GM12878 (cell line): ENCODE results near the gene NAALADL2. TPM values are rescaled to one million over a fixed set of nuclear protein-coding genes. Genes with fewer than 3 reads are reported as not detected.

Experiments used
- ATAC-seq: fragments of 200-7000 bp; cut with Tn5 transposase; 3 replicates; pipeline ENCODE4 v1.9.1; 2020; ENCODE audit warnings: mild to moderate bottlenecking, moderate library complexity
- BruUV-seq: library from RNA; stranded (reverse); fragments of 400-500 nt; replicated peaks from 2 replicates; lab custom pipeline; 2021; lab: Mats Ljungman, UMichigan
- CTCF ChIA-PET: fragments of 300-600 bp; sonication (Branson Sonifier 250); formaldehyde crosslinking; extraction: SDS; loops from one replicate; lab custom pipeline; 2021; ENCODE audit warnings: inconsistent platforms; lab: Yijun Ruan, JAX
- POLR2A ChIA-PET: fragments of 350-600 bp; formaldehyde crosslinking; extraction: SDS; loops from one replicate; lab custom pipeline; 2021; ENCODE audit warnings: inconsistent platforms; lab: Charles Lee
- RAD21 ChIA-PET: fragments of 300-600 bp; sonication (Branson Sonifier 250); formaldehyde crosslinking; loops from one replicate; lab custom pipeline; 2023; ENCODE audit warnings: antibody characterized with exemption; ENCODE audit not compliant: unreplicated experiment; lab: Charles Lee
- SMC1A ChIA-PET: fragments of 300-600 bp; sonication (Branson Sonifier 250); formaldehyde crosslinking; loops from one replicate; lab custom pipeline; 2023; ENCODE audit not compliant: unreplicated experiment, uncharacterized antibody; lab: Charles Lee
- DNase-seq: peaks from one replicate; pipeline ENCODE4 v3.0.0-alpha.2; 2011; ENCODE audit warnings: low read depth, low spot score
- FAIRE-seq: peaks from 3 replicates; lab custom pipeline; 2011; peaks lifted over from hg19 to GRCh38; lab: Jason Lieb, UNC
- H2AFZ ChIP-seq: 2 replicates; pipeline ENCODE4 v1.6.0; 2011; ENCODE audit warnings: low read depth, low read length, control low read depth; ENCODE audit not compliant: control insufficient read depth
- H3K27ac ChIP-seq: 2 replicates; pipeline ENCODE4 v1.5.1; 2011; ENCODE audit warnings: control low read depth; ENCODE audit not compliant: control insufficient read depth, insufficient read depth
- H3K27me3 ChIP-seq, 2 experiments: replicated peaks in 1 of 2; 2 replicates each; pipeline versions ENCODE4 v1.6.0 to v1.6.1; 2011; ENCODE audit warnings: low read length in 1 of 2; ENCODE audit not compliant: control insufficient read depth in 2 of 2, insufficient read depth in 2 of 2
- H3K36me3 ChIP-seq, 2 experiments: 2 replicates each; pipeline ENCODE4 v1.5.1; 2011; ENCODE audit warnings: low read length in 1 of 2; ENCODE audit not compliant: control insufficient read depth in 2 of 2, insufficient read depth in 2 of 2
- H3K4me1 ChIP-seq: 2 replicates; pipeline ENCODE4 v1.6.1; 2011; ENCODE audit warnings: mild to moderate bottlenecking, low read length, moderate library complexity, mixed read lengths; ENCODE audit not compliant: control insufficient read depth, insufficient read depth
- H3K4me2 ChIP-seq: 2 replicates; pipeline ENCODE4 v1.6.0; 2011; ENCODE audit warnings: control low read depth; ENCODE audit not compliant: control insufficient read depth, insufficient read depth
- H3K4me3 ChIP-seq: fragments of 200-600 bp; sonication (generic); 2 replicates; pipeline ENCODE4 v1.5.1; 2016
- H3K79me2 ChIP-seq: 2 replicates; pipeline ENCODE4 v1.6.0; 2011; ENCODE audit warnings: low read length; ENCODE audit not compliant: control insufficient read depth, insufficient read depth
- H3K9ac ChIP-seq: 2 replicates; pipeline ENCODE4 v1.8.0; 2011; ENCODE audit warnings: low read length, control low read depth, mixed read lengths; ENCODE audit not compliant: control insufficient read depth, insufficient read depth
- H3K9me3 ChIP-seq: replicated peaks from 3 replicates; pipeline ENCODE4 v1.5.1; 2011; ENCODE audit warnings: mild to moderate bottlenecking, low read length; ENCODE audit not compliant: control insufficient read depth, insufficient read depth
- H4K20me1 ChIP-seq: 2 replicates; pipeline ENCODE4 v1.6.0; 2011; ENCODE audit not compliant: control insufficient read depth, insufficient read depth
- BCL3 ChIP-seq: IDR thresholded peaks from 2 replicates; pipeline ENCODE4 v1.6.1; 2011; ENCODE audit warnings: borderline replicate concordance, low read depth, mild to moderate bottlenecking, moderate library complexity, low read length; ENCODE audit not compliant: insufficient read depth, poor library complexity, severe bottlenecking
- CREB1 ChIP-seq: IDR thresholded peaks from 2 replicates; pipeline ENCODE4 v1.6.1; 2012; ENCODE audit warnings: low read depth, mild to moderate bottlenecking, inconsistent platforms
- MAX ChIP-seq: IDR thresholded peaks from 2 replicates; pipeline ENCODE4 v1.6.1; 2012; ENCODE audit warnings: low read depth, low read length, improper control_type of control experiment
- NFYA ChIP-seq: IDR thresholded peaks from 2 replicates; pipeline ENCODE4 v1.6.1; 2011; ENCODE audit warnings: low read depth, mild to moderate bottlenecking, low read length, improper control_type of control experiment, borderline replicate concordance
- NR2F1 ChIP-seq: fragments of 450-650 bp; conservative IDR thresholded peaks from 2 replicates; pipeline ENCODE4 v1.6.1; 2017; ENCODE audit warnings: mild to moderate bottlenecking
- RAD21 ChIP-seq: IDR thresholded peaks from 2 replicates; pipeline ENCODE4 v1.6.1; 2011; ENCODE audit warnings: mild to moderate bottlenecking, low read depth, low read length, moderate library complexity; ENCODE audit not compliant: insufficient read depth
- SIX5 ChIP-seq: IDR thresholded peaks from 2 replicates; pipeline ENCODE4 v1.6.1; 2011; ENCODE audit warnings: mild to moderate bottlenecking, low read depth, low read length, moderate library complexity; ENCODE audit not compliant: severe bottlenecking
- TARDBP ChIP-seq: IDR thresholded peaks from 2 replicates; pipeline ENCODE4 v1.6.1; 2016; ENCODE audit warnings: borderline replicate concordance
- ZNF687 ChIP-seq: fragments of 450-650 bp; IDR thresholded peaks from 2 replicates; pipeline ENCODE4 v1.6.1; 2017; ENCODE audit warnings: mild to moderate bottlenecking, moderate library complexity
- WGBS: methylation state at CpG from one replicate; pipeline ENCODE4 v1.1.6; 2016; ENCODE audit warnings: low lambda C conversion rate; ENCODE audit not compliant: insufficient replicate concordance, insufficient coverage; ENCODE audit errors: missing lambda C conversion rate; 5-methylcytosine and 5-hydroxymethylcytosine counted together
- in situ Hi-C: fragments of 300-500 bp; cut with MboI; formaldehyde crosslinking; loops from 9 replicates; pipeline ENCODE4 v1.14.3; 2018; ENCODE audit warnings: mixed read lengths
- intact Hi-C: fragments of 100-400 bp; cut with micrococcal nuclease; formaldehyde crosslinking; loops from one replicate; pipeline ENCODE4 v1.14.2; 2022; ENCODE audit not compliant: unreplicated experiment
- polyA plus RNA-seq, 11 experiments: library from polyadenylated mRNA; depleted of rRNA in 4 of 11; unstranded in 6 of 11; stranded (reverse) in 5 of 11; fragments of >200 nt; fragmentation: Nextera tagmentation in 4 of 11; fragmentation: Illumina TruSeq in 1 of 11; extraction: Ambion mirVana in 4 of 11; extraction: Trizol in 1 of 11; gene quantifications; 1 replicate in 1 of 11; 2 replicates in 10 of 11; pipeline versions ENCODE4 v1.2.1 to v1.2.3, GENCODE V29; 2011 to 2016; ENCODE audit warnings: inconsistent platforms in 2 of 11, missing spikeins in 2 of 11, low read depth in 1 of 11
- total RNA-seq, 4 experiments: library from RNA; depleted of rRNA in 3 of 4; stranded (reverse); fragments of >200 nt in 3 of 4; fragmentation: Illumina TruSeq in 1 of 4; extraction: Trizol in 1 of 4; gene quantifications; 2 replicates each; pipeline versions ENCODE4 v1.2.1 to v1.2.3, GENCODE V29; 2013 to 2021

The NAALADL2 gene
- total and polyA plus RNA-seq, 10 of the 15 experiments (the other 5 are each of a cell fraction or from before 2014, with no cell fraction given), result 0.06 to 10.8 (median 0.46) TPM

GRCh38 chr3:175105066-175105465 is 245.9 kb downstream of the NAALADL2 start (continued):
- TF ChIP-seq ZNF687, result no peak
- TF ChIP-seq MAX, result no peak
- TF ChIP-seq CREB1, result no peak
- TF ChIP-seq NR2F1, result no peak
- no peak for TF ChIP-seq SIX5
- no peak for TF ChIP-seq NFYA
- no peak for TF ChIP-seq BCL3
- TF ChIP-seq TARDBP, result no peak

GRCh38 chr3:175107231-175107630 is 248.1 kb downstream of the NAALADL2 start:
- H4K20me1 ChIP-seq, result no peaks in the 10 kb centered on the region
- no peak overlapping the region for H3K9ac ChIP-seq
- H3K9me3 ChIP-seq, result no peaks in the 10 kb centered on the region
- no peaks in the 10 kb centered on the region for H3K36me3 ChIP-seq
- FAIRE-seq (no peak), DNase-seq (no peak)
- no peak overlapping the region for H2AFZ ChIP-seq
- BruUV-seq, result no TSS peak
- no peaks in the 10 kb centered on the region for H3K4me1 ChIP-seq
- H3K79me2 ChIP-seq, result no peaks in the 10 kb centered on the region
- ChIA-PET POLR2A (no interaction called here), CTCF (no interaction called here), SMC1A (no interaction called here), RAD21 (no interaction called here)
- WGBS, result 4% methylated on average over 2 of the region's 2 CpGs
- no peak overlapping the region for H3K27ac ChIP-seq
- H3K4me3 ChIP-seq, result no peak overlapping the region
- no peak overlapping the region for H3K4me2 ChIP-seq
- H3K27me3 ChIP-seq, result no peaks in the 10 kb centered on the region
- no peak for TF ChIP-seq RAD21
- TF ChIP-seq, all 136 proteins: peak for 0
- intact Hi-C loops, result no loop called here
- in situ Hi-C loops, result no loop called here
- ATAC-seq, result no peak
